ENCODE data around the gene R3HDM4.
A peak's percentile ranks its signal among the peaks of the same experiment; 100 is the strongest.

R3HDM4 gene

DNA sequence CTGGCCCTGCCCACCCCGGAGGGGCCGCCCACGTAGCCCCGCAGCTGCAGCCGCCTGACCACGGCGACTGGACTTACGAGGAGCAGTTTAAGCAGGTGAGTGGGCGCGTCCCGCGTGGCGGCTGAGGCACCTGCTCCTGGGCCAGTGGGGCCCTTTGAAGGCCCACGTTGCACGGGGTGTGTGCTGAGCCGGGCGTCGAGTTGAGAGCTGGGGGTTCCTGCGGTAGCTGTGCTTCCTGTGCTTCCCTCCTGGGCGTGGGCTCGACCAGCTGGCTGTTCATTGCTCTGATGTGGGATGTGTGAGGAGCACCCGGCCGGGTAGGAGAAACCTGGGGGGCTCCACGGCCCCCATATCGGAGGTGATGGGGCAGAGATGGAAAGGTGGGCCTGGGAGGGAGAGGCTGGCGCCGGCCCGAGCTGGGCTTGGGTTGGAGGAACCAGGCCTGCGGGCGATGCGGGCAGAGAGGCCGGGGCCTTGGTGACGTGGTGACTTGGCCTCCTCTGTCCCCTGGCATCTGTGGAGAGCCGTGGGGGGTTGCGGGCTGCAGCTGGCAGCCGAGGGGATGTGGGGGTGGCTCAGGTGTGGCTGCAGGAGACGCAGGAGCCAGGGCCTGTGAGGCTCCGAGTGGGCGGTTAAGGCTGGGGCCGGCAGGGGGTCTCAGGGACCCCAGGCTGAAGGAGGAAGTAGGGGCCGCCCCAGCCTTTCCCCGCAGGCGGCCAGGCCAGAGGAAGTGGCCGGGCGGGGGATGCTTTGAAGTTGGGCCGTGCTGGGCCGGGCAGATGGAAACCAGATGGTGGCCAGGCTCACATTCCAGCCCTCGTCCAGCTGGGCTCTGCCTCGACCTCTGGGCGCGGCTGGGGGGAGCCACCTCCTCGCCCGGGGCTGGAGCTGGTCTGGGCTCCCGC lies 19.9 kb upstream of the R3HDM4 start:
- DNase-seq (ENCODE audit: low read depth in 2 of 3, low spot score in 2 of 3), result no peak

DNA sequence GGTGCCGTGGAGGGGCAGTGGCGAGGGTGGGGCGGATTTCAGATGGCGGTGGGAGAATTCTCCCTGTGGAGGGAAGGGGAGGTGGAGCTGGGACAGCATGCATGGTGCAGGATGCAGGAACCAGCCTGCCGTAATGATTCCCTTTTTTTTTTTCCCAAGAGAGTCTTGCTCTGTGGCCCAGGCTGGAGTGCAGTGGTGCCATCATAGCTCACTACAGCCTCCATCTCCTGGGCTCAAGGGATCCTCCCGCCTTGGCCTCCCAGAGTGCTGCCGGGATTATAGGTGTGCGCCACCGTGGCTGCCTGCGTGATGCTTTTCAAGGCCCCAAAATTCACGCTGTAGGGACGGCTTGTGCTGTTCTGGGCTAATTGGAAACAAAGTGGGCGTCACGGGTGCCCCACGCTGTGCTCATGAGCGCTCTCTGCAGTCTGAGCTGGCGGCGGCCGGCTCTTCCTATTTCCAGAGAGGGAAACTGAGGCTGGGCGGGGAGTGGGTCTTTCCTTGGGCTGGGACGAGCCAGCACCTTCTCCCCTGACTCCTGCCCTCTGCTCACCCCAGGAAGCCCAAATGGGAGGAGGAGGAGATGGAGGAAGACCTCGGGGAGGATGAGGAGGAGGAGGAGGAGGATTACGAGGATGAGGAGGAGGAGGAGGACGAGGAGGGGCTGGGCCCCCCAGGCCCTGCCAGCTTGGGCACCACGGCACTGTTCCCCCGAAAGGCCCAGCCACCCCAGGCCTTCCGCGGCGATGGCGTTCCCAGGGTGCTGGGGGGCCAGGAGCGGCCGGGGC lies 19.0 kb upstream of the R3HDM4 start:
- no peak for DNase-seq (ENCODE audit: low read depth in 2 of 3, low spot score in 2 of 3)

- no peak for DNase-seq (ENCODE audit: low read depth in 2 of 3, low spot score in 2 of 3)
Observed at GRCh38 chr19:929891-930258, 16.9 kb upstream of the R3HDM4 start.

GRCh38 chr19:929203-929890 lies 16.3 kb upstream of the R3HDM4 start:
- no peak for DNase-seq (ENCODE audit: low read depth in 2 of 3, low spot score in 2 of 3)

- DNase-seq (ENCODE audit: low read depth in 2 of 3, low spot score in 2 of 3), result no peak
Observed at GRCh38 chr19:928471-929202, 15.6 kb upstream of the R3HDM4 start.

GRCh38 chr19:927780-928401 lies 14.9 kb upstream of the R3HDM4 start:
- no peak for DNase-seq (ENCODE audit: low read depth in 2 of 3, low spot score in 2 of 3)

GRCh38 chr19:927351-927779 lies 14.3 kb upstream of the R3HDM4 start:
- DNase-seq (ENCODE audit: low read depth in 2 of 3, low spot score in 2 of 3), result no peak

GRCh38 chr19:926589-927350 lies 13.8 kb upstream of the R3HDM4 start:
- no peak for DNase-seq (ENCODE audit: low read depth in 2 of 3, low spot score in 2 of 3)

DNA sequence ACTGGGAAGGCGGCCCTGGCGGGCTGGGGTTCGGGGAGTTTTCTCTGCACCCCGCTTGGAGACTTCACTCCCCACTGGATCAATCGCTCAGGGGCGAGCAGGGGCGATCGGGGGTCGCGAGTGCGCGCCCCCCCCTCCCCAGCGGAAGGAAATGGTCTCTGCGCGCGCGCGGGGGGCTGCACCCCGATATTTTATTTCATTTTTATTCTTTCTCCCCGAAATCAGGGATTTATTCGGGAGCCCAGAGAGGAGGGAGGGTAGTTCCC lies 13.2 kb upstream of the R3HDM4 start:
- no peak for DNase-seq (ENCODE audit: low read depth in 2 of 3, low spot score in 2 of 3)

GRCh38 chr19:925526-926322 lies 12.7 kb upstream of the R3HDM4 start, which contains the start of gene ARID3A:
Gene ARID3A, plus strand, starts transcription at chr19:926035. Its CDS starts 3,494 bp downstream, at chr19:929529.
- peak in 1 of 3 experiments; percentile 71 for DNase-seq (ENCODE audit: low read depth in 2 of 3, low spot score in 2 of 3)

- DNase-seq (ENCODE audit: low read depth in 2 of 3, low spot score in 2 of 3), result no peak
Observed at GRCh38 chr19:925087-925525, 12.1 kb upstream of the R3HDM4 start.

DNA sequence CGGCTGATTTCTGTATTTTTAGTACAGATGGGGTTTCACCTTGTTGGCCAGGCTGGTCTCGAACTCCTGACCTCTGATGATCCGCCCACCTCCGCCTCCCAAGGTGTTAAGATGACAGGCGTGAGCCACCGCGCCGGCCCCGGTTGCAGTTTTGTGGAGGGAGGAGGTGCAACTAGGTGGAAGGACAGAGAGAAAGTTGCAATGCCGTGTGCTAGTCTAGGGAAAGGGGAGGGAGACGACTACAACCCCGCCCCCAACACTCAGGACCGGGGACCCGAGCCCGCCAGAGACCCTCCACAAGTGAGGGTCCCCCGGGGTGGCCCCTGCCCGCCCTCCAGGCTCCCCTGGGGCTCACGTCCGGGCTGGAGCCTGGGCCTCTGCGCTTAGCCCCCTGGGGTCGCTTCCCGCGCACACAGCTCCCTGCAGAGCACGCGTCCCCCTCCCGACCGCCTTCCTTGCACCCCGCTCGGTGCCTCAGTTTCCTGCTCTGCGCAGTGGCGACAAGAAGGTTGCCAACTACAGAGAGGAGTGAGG lies 11.6 kb upstream of the R3HDM4 start:
- no peak for DNase-seq (ENCODE audit: low read depth in 2 of 3, low spot score in 2 of 3)

GRCh38 chr19:920051-920864 lies 7.2 kb upstream of the R3HDM4 start:
- no peak for DNase-seq (ENCODE audit: low read depth in 2 of 3, low spot score in 2 of 3)

DNA sequence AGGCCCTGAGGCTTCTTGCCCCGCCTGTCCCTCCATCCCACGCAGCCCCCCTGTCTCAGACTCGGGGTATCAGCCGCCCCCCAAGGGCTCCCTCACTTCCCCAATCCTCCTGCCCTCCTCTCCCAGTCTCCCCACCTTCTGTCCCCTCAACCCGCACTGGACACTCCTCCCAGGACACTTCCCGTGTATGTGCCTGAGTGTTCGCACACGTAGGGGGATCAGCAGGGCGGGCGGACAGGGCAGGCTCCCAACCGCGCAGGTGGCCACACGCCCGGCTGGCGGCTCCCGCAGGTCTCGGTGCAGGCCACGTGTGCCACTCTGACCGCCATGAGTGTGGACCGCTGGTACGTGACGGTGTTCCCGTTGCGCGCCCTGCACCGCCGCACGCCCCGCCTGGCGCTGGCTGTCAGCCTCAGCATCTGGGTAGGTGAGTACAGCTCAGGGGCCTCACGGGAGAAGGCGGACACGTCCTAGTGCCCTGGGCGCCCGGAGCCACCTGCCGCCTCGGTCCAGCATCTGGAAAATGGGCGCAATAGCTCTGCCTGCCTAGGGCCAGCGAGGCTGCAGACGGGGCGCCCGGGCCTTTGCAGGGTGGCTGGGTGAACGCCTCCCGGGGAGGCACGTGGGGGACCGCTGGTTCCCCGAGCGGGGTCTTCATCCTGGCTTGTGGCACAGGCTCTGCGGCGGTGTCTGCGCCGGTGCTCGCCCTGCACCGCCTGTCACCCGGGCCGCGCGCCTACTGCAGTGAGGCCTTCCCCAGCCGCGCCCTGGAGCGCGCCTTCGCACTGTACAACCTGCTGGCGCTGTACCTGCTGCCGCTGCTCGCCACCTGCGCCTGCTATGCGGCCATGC lies 6.4 kb upstream of the R3HDM4 start:
- DNase-seq (ENCODE audit: low read depth in 2 of 3, low spot score in 2 of 3), result no peak

GRCh38 chr19:918481-919198 lies 5.6 kb upstream of the R3HDM4 start:
- DNase-seq (ENCODE audit: low read depth in 2 of 3, low spot score in 2 of 3), result no peak

- DNase-seq (ENCODE audit: low read depth in 2 of 3, low spot score in 2 of 3), result no peak
Observed at GRCh38 chr19:918152-918437, 5.1 kb upstream of the R3HDM4 start.
